NB4 (cell line): ENCODE results near the gene RASD1.

ENCODE experiments used
- MAX ChIP-seq: IDR thresholded peaks from 2 replicates; pipeline ENCODE4 v1.6.1; 2011; ENCODE audit warnings: low read depth, low read length
- MYC ChIP-seq: IDR thresholded peaks from 2 replicates; pipeline ENCODE4 v1.6.1; 2011; ENCODE audit warnings: low read depth, low read length
- POLR2A ChIP-seq: IDR thresholded peaks from 2 replicates; pipeline ENCODE4 v1.6.1; 2011; ENCODE audit warnings: mild to moderate bottlenecking; ENCODE audit not compliant: insufficient read length; ENCODE audit errors: extremely low read depth
- TF ChIP-seq, protein P1 (sequence below): IDR thresholded peaks from one replicate; pipeline ENCODE4 v1.5.1; 2012; ENCODE audit warnings: low read depth, low read length

- TF ChIP-seq, protein P1, sequence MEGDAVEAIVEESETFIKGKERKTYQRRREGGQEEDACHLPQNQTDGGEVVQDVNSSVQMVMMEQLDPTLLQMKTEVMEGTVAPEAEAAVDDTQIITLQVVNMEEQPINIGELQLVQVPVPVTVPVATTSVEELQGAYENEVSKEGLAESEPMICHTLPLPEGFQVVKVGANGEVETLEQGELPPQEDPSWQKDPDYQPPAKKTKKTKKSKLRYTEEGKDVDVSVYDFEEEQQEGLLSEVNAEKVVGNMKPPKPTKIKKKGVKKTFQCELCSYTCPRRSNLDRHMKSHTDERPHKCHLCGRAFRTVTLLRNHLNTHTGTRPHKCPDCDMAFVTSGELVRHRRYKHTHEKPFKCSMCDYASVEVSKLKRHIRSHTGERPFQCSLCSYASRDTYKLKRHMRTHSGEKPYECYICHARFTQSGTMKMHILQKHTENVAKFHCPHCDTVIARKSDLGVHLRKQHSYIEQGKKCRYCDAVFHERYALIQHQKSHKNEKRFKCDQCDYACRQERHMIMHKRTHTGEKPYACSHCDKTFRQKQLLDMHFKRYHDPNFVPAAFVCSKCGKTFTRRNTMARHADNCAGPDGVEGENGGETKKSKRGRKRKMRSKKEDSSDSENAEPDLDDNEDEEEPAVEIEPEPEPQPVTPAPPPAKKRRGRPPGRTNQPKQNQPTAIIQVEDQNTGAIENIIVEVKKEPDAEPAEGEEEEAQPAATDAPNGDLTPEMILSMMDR, result no peak
- TF ChIP-seq MYC, result no peak
- TF ChIP-seq MAX, result no peak
- no peak for TF ChIP-seq POLR2A
These were observed 9.5 kb upstream of the RASD1 start for GRCh38 chr17:17505610-17506171.
